Mesenteric fat pad (tissue), 1 donor: ENCODE measurements around the gene NPHP4. TPM values are rescaled to one million over a fixed set of nuclear protein-coding genes. Genes with fewer than 3 reads are reported as not detected.

ENCODE experiments used
- DNase-seq: peaks from one replicate; pipeline ENCODE4 v3.0.0-alpha.2; 2020; ENCODE audit warnings: low spot score
- total RNA-seq: library from RNA; stranded (reverse); fragmentation: NEBNext Ultra II Directional; extraction: Animal tissue kit (Norgen Biotek cat#: 25700); gene quantifications from one replicate; pipeline ENCODE4 v1.2.1, GENCODE V29; 2021
- donor health status: DM: yes; HTN: yes; CAD: no.

Gene NPHP4
- total RNA-seq, 1 donor from 2014 or later = 37.6 TPM

GRCh38 chr1:5951846-5952410, 40.3 kb downstream of the NPHP4 start:
- peak; percentile 55 for DNase-seq

GRCh38 chr1:5950994-5951785, 41.0 kb downstream of the NPHP4 start:
- peak; percentile 85 for DNase-seq

GRCh38 chr1:5950201-5950895, 41.9 kb downstream of the NPHP4 start:
- DNase-seq = no peak

DNA sequence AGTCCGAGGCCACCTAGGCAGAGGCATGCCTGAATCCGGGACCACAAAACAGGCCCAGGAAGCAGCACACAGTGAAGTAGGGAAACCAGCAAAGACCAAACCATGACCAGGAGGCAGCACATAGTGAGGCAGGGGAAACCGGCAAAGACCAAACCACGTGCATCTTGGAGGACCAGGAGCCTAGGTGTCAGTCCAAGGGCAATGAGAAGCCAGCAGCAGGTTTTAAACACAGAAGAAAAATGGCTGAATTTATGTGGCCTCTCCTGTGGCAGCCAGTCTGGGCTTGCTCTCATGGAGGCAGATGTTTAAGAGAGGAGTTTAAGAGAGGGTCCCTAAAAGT, 42.5 kb downstream of the NPHP4 start:
- DNase-seq = no peak

- peak; percentile 55 for DNase-seq
These were observed 43.0 kb downstream of the NPHP4 start for GRCh38 chr1:5949085-5949760.

DNA sequence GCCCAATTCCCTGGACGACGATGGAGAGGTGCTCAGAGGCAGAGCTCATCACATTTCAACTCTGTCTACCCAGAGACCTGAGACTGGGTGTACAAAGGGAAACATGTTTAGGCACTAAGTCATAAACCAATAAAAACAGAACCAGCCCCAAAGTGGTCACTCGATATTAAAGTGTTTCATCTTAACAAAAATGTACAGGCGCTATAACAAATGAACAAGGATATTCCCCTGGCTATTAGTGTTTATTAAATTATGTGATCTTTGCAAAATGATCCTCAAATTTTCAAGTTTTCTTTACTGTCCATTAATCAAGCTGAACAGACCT, 43.6 kb downstream of the NPHP4 start:
- DNase-seq = no peak

DNA sequence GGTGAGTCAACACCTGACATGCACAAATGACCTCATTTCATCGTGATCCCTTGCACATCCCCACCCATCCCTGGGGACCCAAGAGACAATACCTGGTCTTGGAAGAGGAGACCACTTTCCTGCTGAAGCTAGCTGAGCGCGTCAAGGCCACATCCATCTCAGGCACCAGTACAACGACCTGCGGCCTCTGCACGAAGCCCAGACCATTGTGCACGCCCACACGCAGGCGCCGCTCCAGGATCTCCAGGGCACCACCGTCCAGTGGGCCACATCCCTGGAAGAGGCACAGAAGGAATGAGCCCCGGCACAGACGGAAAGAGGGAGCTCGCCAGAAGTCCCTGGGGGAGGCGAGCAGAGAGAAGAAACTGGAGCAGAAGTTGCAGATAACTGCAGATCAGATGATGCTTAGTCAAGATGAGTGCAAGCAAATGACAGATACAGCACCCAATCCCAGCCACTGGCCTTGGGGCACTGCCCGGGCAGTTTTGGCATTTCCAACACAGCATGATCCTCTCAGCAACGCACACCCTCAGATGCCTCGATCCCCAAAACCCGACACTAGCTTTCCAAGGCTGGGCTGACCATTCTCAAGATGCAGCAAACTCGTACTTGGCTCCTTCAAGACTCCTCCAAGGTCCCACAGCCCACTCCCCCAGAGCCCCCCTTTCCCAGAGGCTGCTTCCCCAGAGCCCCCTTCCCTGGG, 44.1 kb downstream of the NPHP4 start:
- peak; percentile 72 for DNase-seq

GRCh38 chr1:5947071-5947821, 45.0 kb downstream of the NPHP4 start:
- DNase-seq = peak; percentile 87

DNA sequence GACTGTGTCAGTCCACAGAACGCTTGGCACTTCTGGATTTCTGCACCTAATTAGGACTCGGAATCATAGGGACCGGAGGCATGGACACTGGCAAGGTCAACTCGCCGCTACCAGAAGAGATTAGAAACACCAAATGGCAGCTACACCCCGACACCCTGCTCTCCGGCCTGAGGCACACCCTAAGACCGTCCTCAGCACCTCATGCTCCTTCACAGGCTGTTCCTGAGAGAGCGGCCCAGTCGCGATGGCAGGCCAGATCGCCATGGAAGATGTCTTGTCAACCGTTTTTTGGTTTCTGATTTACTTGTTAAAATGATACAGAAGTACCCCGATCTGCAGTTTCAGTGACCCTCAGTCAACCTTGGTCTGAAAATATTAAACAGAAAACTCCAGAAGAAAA, 46.8 kb downstream of the NPHP4 start:
- DNase-seq = no peak

DNA sequence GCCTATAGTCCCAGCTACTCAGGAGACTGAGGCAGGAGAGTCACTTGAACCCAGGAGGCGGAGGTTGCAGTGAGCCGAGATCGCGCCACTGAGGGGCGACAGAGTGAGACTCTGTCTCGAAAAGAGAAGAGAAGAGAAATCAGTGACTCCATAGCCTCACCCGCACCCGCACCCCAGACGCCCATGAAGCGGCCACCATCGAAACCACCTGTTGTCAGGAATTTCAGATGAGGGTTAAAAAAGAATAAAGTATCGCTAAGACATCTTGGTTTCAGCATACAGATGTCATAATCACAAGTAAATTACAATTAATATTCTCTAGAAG, 47.4 kb downstream of the NPHP4 start:
- DNase-seq = peak; percentile 71

GRCh38 chr1:5944154-5944842, 47.9 kb downstream of the NPHP4 start:
- peak; percentile 64 for DNase-seq

GRCh38 chr1:5943343-5944124, 48.7 kb downstream of the NPHP4 start:
- DNase-seq = peak; percentile 45

DNA sequence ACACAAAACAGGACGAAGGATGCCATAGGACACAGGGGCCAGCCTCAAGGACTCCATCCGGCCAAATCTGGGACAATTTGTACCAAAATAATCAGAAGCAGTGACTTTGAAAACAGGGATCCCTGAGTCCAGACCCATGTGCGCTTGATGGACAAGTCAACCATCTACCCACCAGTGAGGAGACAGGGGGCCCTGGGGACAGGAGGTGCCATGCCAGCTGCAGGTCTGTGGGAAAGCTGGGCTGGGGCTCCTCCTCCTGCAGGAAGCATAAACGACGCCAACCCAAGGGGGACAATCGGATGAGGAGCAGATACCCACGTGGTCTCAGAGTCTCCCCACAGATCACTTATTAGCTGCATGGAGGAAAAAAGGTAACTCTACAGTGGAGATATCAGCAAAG, 50.6 kb downstream of the NPHP4 start:
- DNase-seq = peak; percentile 67

GRCh38 chr1:5940723-5941407, 51.4 kb downstream of the NPHP4 start:
- DNase-seq = no peak

DNA sequence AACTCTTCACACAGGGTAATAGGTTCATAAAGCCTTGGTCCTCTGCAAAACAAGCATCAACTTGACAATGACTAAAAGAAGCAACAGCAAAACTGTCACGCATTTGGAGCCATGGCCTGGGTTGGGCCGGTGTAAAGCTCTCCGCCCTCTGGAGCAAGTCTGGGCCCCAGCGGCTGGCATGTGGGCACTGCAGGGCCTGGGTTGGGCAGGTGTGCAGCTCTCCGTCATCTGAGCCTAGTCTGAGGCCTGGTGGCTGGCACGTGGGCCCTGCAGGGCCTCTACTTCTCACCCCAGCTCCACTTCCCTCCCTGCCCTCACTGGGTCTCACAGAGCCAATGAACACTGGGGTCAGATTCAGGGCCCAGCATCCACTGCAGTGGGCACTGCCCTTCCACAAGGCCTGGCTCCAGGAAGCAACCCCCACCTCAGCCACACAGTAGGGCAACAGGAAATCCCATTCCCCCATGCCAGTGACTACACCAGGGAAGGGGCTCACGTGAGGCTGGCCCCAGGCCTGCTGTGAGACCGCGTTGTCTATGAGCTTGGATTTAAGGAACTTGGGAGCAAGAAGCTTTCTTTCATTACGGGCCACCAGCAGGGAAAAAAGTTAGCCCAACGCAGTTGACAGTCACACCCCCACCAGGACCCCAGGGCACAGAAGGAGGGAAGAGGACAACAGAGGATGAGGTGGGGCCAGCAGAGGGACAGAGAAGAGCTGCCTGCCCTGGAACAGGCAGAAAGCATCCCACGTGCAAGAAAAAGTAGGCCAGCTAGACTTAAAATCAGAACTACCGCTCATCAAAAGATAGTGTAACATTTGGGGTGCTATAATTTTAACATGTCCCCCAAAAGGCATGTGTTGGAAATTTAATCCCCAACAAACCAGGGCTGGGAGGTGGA, 52.7 kb downstream of the NPHP4 start:
- DNase-seq = no peak

DNA sequence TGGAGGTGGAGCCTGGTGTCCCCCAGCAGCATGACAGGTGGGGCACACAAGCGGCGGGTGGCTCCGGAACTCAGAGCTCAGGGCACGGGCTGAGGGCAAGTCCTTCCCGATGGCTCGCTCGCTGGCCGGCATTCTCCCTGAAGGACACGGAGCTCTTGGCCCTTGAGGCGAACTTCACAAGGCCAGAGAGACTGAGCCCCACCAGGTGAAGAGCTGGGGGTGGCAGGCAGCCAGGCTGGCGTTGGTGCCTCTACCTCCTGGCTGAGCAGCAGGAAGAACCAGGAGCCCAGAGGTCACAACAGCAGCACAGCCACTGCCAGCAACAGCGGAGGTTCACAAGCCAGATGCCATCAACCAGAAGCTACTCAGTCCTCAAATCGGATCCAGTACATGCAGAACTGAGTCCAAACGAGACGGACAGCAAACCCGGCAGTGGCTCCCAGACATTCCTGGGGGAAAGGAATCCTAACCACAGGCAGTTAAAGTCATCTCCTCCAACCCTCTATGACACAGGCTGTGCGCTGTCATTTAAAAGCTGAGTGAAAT, 54.1 kb downstream of the NPHP4 start:
- DNase-seq = no peak

GRCh38 chr1:5937373-5937857, 54.8 kb downstream of the NPHP4 start:
- peak; percentile 83 for DNase-seq
